Activated CD4-positive, alpha-beta memory T cell treated with anti-CD3 and anti-CD28 coated beads, Interleukin-2, amount 10 ng/mL, durations not matched to agents 7 days and 5 days (primary cell): ENCODE data around the gene CPEB1. TPM values are rescaled to one million over a fixed set of nuclear protein-coding genes. Genes with fewer than 3 reads are reported as not detected.

Experiments
- CTCF ChIA-PET: fragments of 350-600 bp; sonication (Branson Sonifier 250); formaldehyde crosslinking; loops from one replicate; lab custom pipeline; 2021; ENCODE audit warnings: antibody characterized with exemption, inconsistent platforms; lab: Charles Lee
- POLR2A ChIA-PET: fragments of 350-600 bp; sonication (Branson Sonifier 250); formaldehyde crosslinking; loops from one replicate; lab custom pipeline; 2021; ENCODE audit warnings: antibody characterized with exemption; lab: Charles Lee
- DNase-seq: peaks from one replicate; pipeline ENCODE4 v3.0.0-alpha.2; 2020
- H3K27ac Mint-ChIP-seq: one replicate; pipeline ENCODE4 v1.8.0; 2021; ENCODE audit warnings: mild to moderate bottlenecking, mixed read lengths
- H3K27me3 Mint-ChIP-seq: one replicate; pipeline ENCODE4 v1.8.0; 2021; ENCODE audit warnings: mixed read lengths
- H3K36me3 Mint-ChIP-seq: one replicate; pipeline ENCODE4 v1.8.0; 2021; ENCODE audit warnings: low read depth, mixed read lengths
- H3K4me1 Mint-ChIP-seq: one replicate; pipeline ENCODE4 v1.8.0; 2021; ENCODE audit warnings: mixed read lengths
- H3K4me3 Mint-ChIP-seq: one replicate; pipeline ENCODE4 v1.8.0; 2021; ENCODE audit warnings: mild to moderate bottlenecking, mixed read lengths
- H3K9me3 Mint-ChIP-seq: one replicate; pipeline ENCODE4 v1.8.0; 2021; ENCODE audit warnings: mixed read lengths
- total RNA-seq, 2 experiments: library from RNA; stranded (reverse); gene quantifications; one replicate each; pipeline ENCODE4 v1.2.3, GENCODE V29; 2021

Gene CPEB1
- total RNA-seq, 2 experiments from 2014 or later = not detected

DNA sequence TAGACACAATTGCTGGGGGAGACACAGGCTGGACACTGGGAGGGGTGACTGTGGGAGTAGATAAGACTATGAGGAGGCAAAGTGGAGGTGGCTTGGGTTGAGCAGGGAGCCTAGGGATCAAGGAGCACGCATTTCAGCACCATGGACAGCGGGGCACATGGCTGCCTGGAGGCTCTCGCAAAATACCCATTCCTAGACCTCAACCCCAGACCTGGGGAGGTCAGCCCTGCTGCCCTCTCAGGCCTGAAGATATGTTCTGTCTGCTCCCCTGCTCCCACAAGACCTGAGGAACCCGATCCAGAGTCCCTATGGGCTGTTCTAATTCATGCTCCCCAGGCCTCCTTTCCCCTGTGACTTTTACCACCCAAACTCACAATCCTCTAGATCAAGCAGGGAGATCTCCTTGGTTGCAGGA lies 16.0 kb upstream of the CPEB1 start:
- H3K4me3 Mint-ChIP-seq = no peak overlapping the region

DNA sequence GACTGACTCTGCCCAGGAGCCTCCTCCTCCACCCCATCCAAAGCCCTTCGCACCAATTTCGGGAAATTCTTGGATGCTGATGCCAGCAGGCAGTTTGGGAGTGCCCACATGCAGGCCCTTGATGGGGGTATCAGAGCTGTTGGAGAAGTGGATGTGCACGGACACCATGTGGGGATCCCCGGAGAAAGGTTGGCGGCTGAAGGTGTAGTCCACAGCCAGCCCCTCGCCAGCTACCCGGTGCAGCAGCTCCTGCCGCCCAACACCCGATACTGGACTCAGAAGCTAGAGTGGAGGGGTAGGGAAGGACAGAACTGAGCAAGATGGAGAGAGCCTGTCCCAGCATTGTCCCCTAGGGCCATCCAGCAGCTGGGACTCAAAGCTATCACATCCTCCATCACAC lies 15.5 kb upstream of the CPEB1 start:
- no peak overlapping the region for H3K27ac Mint-ChIP-seq
- H3K27me3 Mint-ChIP-seq = peaks cover 2% of the 10 kb centered on the region
- H3K4me1 Mint-ChIP-seq = no peaks in the 10 kb centered on the region
- H3K9me3 Mint-ChIP-seq = no peaks in the 10 kb centered on the region
- ChIA-PET POLR2A (no interaction called here), CTCF (no interaction called here)
- no peak for DNase-seq
- no peaks in the 10 kb centered on the region for H3K36me3 Mint-ChIP-seq
- no peak overlapping the region for H3K4me3 Mint-ChIP-seq

More for the DNA sequence above, 16.0 kb upstream of the CPEB1 start:
- H3K27ac Mint-ChIP-seq = no peak overlapping the region
- CTCF ChIA-PET = no interaction called here
- POLR2A ChIA-PET = no interaction called here
- no peaks in the 10 kb centered on the region for H3K36me3 Mint-ChIP-seq
- peaks cover 2% of the 10 kb centered on the region for H3K27me3 Mint-ChIP-seq
- peak; percentile 59 for DNase-seq
- no peaks in the 10 kb centered on the region for H3K4me1 Mint-ChIP-seq
- H3K9me3 Mint-ChIP-seq = no peaks in the 10 kb centered on the region

DNA sequence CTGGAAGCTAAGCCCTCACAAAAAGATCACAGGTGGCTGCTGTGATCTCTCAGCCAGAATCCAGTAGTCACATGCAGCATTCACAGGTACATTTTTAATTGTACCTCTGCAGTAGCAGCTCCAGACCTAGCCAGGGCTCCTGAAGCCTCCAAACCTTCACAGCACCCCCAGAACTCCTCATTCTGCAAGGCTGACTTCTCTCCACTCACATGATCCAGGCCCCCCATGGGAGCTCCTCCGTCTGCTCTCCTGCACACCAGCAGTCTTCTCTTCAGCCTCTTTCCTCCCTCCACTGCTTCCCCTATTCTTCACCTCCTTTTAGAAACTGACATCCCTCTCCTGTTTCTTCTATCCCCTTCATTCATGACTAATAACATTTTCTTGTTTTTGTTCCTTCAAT lies 13.2 kb upstream of the CPEB1 start:
- POLR2A ChIA-PET = no interaction called here
- no peaks in the 10 kb centered on the region for H3K9me3 Mint-ChIP-seq
- H3K27me3 Mint-ChIP-seq = peaks cover 2% of the 10 kb centered on the region
- no peaks in the 10 kb centered on the region for H3K36me3 Mint-ChIP-seq
- no peak for DNase-seq
- no peak overlapping the region for H3K4me3 Mint-ChIP-seq
- CTCF ChIA-PET = no interaction called here
- H3K27ac Mint-ChIP-seq = no peak overlapping the region
- no peaks in the 10 kb centered on the region for H3K4me1 Mint-ChIP-seq

DNA sequence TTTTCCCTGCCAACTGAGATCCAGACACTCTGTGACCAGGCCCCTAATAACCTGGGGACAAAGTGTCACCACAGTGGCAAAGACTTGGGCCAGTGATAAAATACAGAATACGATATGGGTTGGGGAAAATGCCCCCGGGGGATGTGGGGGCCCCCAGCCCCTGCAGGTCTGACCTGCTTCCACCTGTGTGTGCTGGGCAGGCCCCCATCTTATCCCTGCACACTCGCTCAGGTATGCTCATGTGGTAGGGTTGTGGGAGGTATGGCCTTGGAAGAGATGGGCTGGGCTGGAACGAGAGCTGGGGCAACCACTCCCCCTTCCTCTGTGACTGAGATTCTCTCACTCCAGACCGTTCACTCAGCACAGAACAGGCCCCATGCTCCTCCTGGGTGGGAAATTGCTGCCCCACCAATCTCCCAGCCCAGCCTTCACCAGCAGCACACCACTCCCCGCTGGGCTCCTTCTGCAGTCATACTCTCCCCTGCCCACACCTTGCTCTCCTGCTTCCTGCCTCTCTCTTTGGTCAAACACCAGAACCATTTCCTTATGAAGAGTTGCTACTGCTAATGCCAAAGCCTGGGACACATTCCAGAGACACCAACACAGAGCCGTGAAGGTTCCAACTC lies 9.6 kb upstream of the CPEB1 start:
- Mint-ChIP-seq H3K27me3 (peaks cover 7% of the 10 kb centered on the region), H3K4me3 (no peak overlapping the region), H3K4me1 (no peaks in the 10 kb centered on the region), H3K9me3 (no peaks in the 10 kb centered on the region), H3K27ac (no peak overlapping the region), H3K36me3 (no peaks in the 10 kb centered on the region)
- DNase-seq = no peak
- CTCF ChIA-PET = no interaction called here
- POLR2A ChIA-PET = no interaction called here

DNA sequence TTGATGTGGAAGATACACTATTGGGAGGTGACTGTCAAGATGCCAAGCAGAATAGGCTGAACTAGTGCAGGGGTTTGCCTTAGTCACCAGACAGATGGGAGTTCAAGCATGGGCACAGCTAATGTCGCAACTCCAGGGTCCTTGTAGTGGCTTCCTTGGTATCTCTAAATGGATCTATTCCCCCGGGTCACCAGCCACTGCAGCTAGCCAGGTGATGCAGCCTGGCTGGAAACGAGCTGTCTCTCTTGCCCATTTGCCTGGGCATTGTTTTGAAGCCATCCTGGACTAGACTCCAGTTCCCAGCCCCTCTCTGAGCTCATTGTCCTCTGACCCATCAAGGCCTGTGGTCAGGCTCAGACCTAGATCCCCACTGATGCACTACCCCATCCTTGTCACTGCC lies 8.4 kb upstream of the CPEB1 start:
- H3K27me3 Mint-ChIP-seq = peaks cover 8% of the 10 kb centered on the region

DNA sequence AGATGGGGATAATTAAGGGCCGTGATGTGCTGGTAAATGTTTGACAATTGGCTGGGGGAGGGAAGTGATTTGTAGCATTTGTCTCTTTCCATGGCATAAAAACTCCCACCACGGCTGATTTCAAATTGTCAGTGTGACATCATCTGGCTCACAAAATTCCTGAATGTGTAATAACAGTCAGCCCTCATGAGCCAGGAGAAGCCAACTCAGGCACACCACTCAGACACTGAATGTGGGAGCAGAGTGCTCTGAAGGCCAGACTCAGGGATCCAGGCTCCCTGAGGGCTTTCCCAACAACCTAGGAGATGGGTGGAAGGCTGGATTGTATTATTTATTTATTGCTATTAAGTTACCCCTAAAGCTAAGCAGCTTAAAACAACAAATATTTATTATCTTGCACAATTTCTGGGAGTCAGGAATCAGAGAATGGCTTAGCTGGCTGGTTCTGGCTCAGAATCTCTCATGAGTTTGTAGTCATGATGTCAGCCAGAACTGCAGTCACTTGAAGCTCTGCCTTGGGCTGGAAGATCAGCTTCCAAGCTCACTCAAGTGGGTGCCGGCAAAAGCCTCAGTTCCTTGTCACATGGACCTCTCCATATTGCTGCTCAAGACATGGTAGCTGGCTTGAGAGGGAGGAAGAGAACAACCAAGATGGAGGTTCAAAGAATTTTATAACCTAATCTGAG lies 6.5 kb upstream of the CPEB1 start:
- Mint-ChIP-seq H3K4me3 (no peak overlapping the region), H3K27me3 (peaks cover 26% of the 10 kb centered on the region), H3K9me3 (no peaks in the 10 kb centered on the region), H3K36me3 (no peaks in the 10 kb centered on the region), H3K27ac (no peak overlapping the region), H3K4me1 (no peaks in the 10 kb centered on the region)
- POLR2A ChIA-PET = no interaction called here
- CTCF ChIA-PET = no interaction called here
- DNase-seq = no peak

More for the DNA sequence above, 8.4 kb upstream of the CPEB1 start:
- H3K4me3 Mint-ChIP-seq = no peak overlapping the region
- no peak overlapping the region for H3K27ac Mint-ChIP-seq
- no peaks in the 10 kb centered on the region for H3K9me3 Mint-ChIP-seq
- no peak for DNase-seq
- H3K4me1 Mint-ChIP-seq = no peaks in the 10 kb centered on the region
- CTCF ChIA-PET = no interaction called here
- POLR2A ChIA-PET = no interaction called here
- H3K36me3 Mint-ChIP-seq = no peaks in the 10 kb centered on the region

DNA sequence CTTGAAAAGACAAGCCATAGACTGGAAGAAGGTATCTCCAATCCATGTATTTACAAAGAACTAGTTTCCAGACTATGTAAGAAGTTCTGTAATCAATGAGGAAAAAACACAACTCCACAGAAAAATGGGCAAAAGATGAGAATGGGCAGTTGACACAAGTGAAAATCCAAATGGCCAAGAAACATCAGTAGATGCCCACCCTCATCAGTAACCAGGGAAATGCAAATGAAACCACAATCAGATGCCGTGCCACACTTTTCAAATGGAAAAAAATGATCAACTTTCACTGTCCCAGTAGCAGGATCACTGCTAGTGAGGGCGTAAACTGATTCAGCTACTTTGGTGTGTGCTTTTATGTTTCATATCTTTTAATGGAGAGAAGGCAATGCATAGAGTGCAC lies 4.5 kb upstream of the CPEB1 start:
- H3K36me3 Mint-ChIP-seq = no peaks in the 10 kb centered on the region
- H3K4me1 Mint-ChIP-seq = peaks cover 4% of the 10 kb centered on the region
- no peaks in the 10 kb centered on the region for H3K9me3 Mint-ChIP-seq
- H3K4me3 Mint-ChIP-seq = no peak overlapping the region
- no peak overlapping the region for H3K27ac Mint-ChIP-seq
- ChIA-PET CTCF (no interaction called here), POLR2A (no interaction called here)
- DNase-seq = no peak
- H3K27me3 Mint-ChIP-seq = peaks cover 32% of the 10 kb centered on the region

DNA sequence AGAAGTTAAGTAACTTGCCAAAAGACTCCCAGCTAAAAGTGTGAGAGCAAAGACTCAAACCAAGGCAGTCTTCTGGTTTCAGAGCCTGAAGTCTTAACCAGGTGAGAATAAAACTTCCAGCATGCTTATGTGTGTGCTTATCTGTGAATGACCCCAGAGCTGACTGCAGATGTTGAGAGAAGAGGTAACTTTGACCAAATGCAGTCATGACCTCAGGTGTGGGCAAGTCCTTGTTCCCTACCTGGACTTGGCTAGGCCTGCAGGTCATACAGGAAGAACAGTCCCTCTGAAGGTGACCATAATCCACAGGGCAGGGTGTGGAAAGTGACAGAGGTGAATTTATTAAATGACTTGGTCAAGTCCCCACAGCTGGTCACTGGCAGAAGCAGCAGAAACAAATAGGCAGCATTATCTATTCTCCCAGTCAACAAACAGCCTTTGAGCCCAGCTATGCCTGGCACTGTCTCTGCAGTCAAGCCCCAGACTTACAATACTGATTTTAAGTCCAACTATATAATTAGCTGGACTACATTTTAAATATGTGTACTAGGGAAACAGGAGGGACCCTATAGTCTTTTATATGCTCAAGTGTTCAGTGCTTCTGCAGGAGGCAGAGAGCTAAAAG lies 3.0 kb upstream of the CPEB1 start:
- H3K4me1 Mint-ChIP-seq = peaks cover 6% of the 10 kb centered on the region
- ChIA-PET CTCF (no interaction called here), POLR2A (no interaction called here)

DNA sequence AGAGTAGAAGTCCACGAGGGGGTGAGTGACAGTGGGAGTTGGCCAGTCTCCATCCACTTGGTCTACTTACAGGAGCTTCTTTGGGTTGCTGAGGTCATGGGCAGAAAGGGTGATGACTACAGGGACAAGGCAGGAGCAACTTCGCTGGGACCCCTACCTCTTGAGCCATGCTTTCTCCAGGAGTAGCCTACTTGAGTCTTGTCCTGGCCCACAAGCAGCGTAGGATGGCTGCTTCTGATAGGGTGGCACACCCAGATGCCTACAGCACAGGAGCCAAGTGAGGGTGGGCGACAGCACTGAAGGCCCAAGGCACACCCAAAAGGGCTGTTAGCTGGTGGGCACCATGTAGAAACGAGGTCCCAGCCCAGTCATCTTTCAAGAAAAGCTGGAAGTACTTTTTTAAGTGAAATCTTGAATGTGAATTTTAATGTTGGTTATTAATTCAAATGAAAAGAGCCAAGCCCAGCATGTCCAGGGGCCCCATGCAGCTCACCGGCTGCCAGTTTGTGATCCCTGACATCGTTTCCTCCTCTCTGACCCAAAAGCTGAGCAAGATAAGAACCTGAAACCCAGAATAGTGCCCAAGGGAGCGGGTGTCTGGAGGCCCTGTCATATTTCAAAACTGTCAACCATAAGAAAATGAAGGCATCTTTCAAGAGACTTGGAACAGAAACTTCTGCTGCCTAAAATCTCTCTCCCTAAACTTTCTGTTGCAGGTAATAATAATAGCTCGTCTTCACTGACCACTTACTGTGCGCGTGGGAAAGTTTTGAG lies 2.2 kb upstream of the CPEB1 start:
- DNase-seq = no peak
- Mint-ChIP-seq H3K9me3 (no peaks in the 10 kb centered on the region), H3K4me3 (no peak overlapping the region), H3K27me3 (peaks cover 45% of the 10 kb centered on the region), H3K27ac (no peak overlapping the region), H3K36me3 (no peaks in the 10 kb centered on the region), H3K4me1 (peaks cover 6% of the 10 kb centered on the region)
- CTCF ChIA-PET = no interaction called here
- POLR2A ChIA-PET = no interaction called here

More for the DNA sequence above, 3.0 kb upstream of the CPEB1 start:
- Mint-ChIP-seq H3K4me3 (no peak overlapping the region), H3K9me3 (no peaks in the 10 kb centered on the region), H3K27ac (no peak overlapping the region), H3K36me3 (no peaks in the 10 kb centered on the region), H3K27me3 (peaks cover 40% of the 10 kb centered on the region)
- no peak for DNase-seq

DNA sequence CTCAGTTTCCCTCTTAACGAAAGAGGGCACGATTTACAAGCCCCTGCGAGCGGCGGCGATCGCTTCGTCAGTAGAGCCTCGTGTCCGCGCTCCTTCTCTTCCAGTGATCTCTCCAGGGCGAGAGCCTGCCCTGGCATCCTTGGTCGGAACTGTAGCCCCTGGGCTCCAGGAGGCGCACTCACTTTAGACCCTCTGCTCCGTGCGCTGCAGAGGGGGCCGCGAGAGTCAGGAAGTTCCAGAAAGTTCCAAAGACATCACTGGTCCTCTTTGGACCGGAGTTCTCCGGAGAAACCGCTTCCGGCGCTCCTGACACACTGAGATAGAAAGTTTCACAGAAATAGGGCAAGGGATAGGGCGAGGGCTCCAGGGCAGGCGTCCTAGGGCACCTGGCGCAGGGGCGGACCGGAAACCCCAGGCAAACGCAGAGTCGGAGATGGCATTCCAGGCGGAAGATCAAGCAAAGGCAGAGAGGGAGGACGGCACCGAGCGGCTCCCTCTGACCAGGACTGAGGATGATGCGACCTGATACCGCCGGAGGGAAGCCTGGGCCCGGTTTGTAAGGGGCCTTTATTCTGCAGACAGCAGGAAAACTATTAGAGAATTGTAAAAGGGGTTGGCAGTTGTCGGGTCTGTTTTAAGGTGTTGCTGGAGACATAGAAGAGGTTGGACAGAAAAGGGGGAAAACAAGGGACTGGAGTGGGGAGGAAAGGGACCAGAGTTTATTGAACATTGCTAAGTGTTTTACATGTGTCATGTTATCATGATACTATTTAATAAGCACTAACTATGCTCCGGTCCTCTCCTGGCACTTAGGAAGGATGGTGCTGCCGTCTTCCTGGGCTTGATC lies 1.3 kb upstream of the CPEB1 start:
- H3K36me3 Mint-ChIP-seq = no peaks in the 10 kb centered on the region
- no peak for DNase-seq
- H3K27ac Mint-ChIP-seq = no peak overlapping the region
- POLR2A ChIA-PET = no interaction called here
- H3K4me3 Mint-ChIP-seq = peak overlapping the region; percentile 21
- no peaks in the 10 kb centered on the region for H3K9me3 Mint-ChIP-seq
- H3K4me1 Mint-ChIP-seq = peaks cover 6% of the 10 kb centered on the region
- CTCF ChIA-PET = no interaction called here
- H3K27me3 Mint-ChIP-seq = peaks cover 46% of the 10 kb centered on the region

DNA sequence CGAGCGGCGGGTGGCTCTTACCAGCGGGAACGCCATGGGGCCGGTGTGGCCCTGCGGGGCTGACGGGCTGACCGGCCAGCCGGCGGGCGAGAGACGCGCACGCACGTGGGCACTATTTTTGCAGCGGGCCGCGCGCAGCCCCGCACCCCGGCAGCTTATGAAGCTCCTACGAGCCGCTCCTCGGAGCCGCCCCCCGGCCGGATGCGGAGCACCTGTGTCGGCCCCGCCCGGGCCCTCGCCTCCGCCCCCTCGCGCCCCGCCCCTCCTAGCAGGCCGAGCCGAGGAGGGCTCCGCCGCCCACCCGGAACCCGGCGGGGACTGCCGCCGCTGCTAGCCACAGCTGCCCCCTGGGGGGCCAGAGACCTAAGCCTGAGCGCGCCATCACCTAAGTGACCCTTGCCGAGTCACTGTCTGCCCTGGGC lies 683 bp upstream of the CPEB1 start:
- ChIA-PET CTCF (no interaction called here), POLR2A (no interaction called here)
- Mint-ChIP-seq H3K9me3 (no peaks in the 10 kb centered on the region), H3K36me3 (no peaks in the 10 kb centered on the region), H3K4me3 (no peak overlapping the region), H3K27ac (no peak overlapping the region), H3K27me3 (peaks cover 50% of the 10 kb centered on the region), H3K4me1 (peaks cover 6% of the 10 kb centered on the region)
- DNase-seq = peak; percentile 20

DNA sequence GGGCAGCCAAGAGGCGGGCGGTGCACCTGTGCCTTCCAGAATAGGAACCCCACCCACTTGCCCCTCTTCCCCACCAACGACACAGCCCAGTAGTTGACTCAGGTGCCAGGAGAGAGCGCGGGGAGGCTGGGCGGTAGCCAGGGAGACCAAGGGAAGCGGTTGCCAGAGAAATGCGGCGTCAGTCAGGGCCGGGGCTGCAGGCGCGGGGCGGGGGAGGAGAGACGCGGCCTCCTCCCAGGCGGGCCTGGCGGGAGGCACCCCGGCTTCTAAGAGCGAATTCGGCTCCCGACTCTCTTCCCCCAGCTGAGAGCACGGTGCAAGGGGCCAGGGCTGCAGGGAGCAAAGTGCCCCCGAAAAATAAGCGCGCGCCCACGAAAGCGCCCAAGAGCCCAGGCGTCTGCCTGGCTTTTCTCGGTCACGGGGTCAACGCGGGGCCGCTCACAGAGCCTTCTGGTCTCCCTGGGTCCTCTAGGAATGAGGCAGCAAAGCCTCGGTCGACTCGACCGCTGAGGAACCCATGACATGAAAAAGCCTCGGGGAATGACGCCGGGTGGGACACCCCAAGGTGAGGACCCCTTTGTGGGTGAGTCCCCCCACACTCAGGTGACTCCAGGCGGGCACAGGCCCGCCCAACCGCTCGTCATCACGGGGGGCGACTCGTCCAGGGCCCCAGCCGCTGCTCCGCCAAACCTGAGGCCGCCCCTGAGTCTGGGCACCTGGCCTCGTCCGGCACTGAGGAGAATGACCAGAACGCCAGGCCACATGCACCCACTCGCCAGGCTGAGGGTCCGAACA lies 716 bp downstream of the CPEB1 start:
- POLR2A ChIA-PET = no interaction called here
- Mint-ChIP-seq H3K27ac (no peak overlapping the region), H3K4me3 (no peak overlapping the region), H3K36me3 (no peaks in the 10 kb centered on the region), H3K9me3 (no peaks in the 10 kb centered on the region), H3K27me3 (peaks cover 51% of the 10 kb centered on the region), H3K4me1 (peaks cover 6% of the 10 kb centered on the region)
- CTCF ChIA-PET = no interaction called here
- no peak for DNase-seq
